HepG2 (cell line): ENCODE results near the gene RPS2. TPM values are rescaled to one million over a fixed set of nuclear protein-coding genes. Genes with fewer than 3 reads are reported as not detected.

Experiments
- BHLHE40 ChIP-seq: IDR thresholded peaks from 2 replicates; pipeline ENCODE4 v1.6.1; 2011; ENCODE audit warnings: low read length, improper control_type of control experiment
- CBX5 ChIP-seq: sonication (generic); formaldehyde crosslinking; IDR thresholded peaks from 2 replicates; pipeline ENCODE4 v1.4.0; 2020; ENCODE audit warnings: missing genetic modification reagents, borderline replicate concordance
- CHD4 ChIP-seq: fragments of 200-600 bp; sonication (generic); IDR thresholded peaks from 2 replicates; pipeline ENCODE4 v1.7.0; 2017; ENCODE audit warnings: mild to moderate bottlenecking, low read length, borderline replicate concordance
- DNMT1 ChIP-seq: sonication (generic); formaldehyde crosslinking; IDR thresholded peaks from 2 replicates; pipeline ENCODE4 v1.5.1; 2020; ENCODE audit warnings: mild to moderate bottlenecking, missing genetic modification reagents
- KAT8 ChIP-seq: IDR thresholded peaks from 2 replicates; pipeline ENCODE4 v1.6.1; 2016; ENCODE audit warnings: missing genetic modification reagents, missing compliant biosample characterization
- LBX2 ChIP-seq: sonication (generic); formaldehyde crosslinking; IDR thresholded peaks from 2 replicates; pipeline ENCODE4 v1.5.0; 2020; ENCODE audit warnings: missing genetic modification reagents, mild to moderate bottlenecking, borderline replicate concordance
- MATR3 ChIP-seq: sonication (generic); formaldehyde crosslinking; IDR thresholded peaks from 2 replicates; pipeline ENCODE4 v1.4.0; 2020; ENCODE audit warnings: missing genetic modification reagents
- MBD4 ChIP-seq: IDR thresholded peaks from 2 replicates; pipeline ENCODE4 v1.6.1; 2012; ENCODE audit warnings: low read length, inconsistent platforms, borderline replicate concordance
- MIER2 ChIP-seq: IDR thresholded peaks from 2 replicates; pipeline ENCODE4 v1.6.1; 2016; ENCODE audit warnings: missing biosample characterization, missing genetic modification reagents
- PTBP1 ChIP-seq: fragments of 200-400 bp; formaldehyde crosslinking; IDR thresholded peaks from 2 replicates; pipeline ENCODE4 v1.6.1; 2018; ENCODE audit warnings: low read length, low read depth; ENCODE audit not compliant: poor library complexity, severe bottlenecking
- RXRA ChIP-seq: sonication (generic); formaldehyde crosslinking; IDR thresholded peaks from 2 replicates; pipeline ENCODE4 v1.5.1; 2020; ENCODE audit warnings: missing genetic modification reagents
- ZNF180 ChIP-seq: sonication (generic); formaldehyde crosslinking; IDR thresholded peaks from 2 replicates; pipeline ENCODE4 v1.4.0; 2020; ENCODE audit warnings: low read depth, missing genetic modification reagents, borderline replicate concordance
- ZNF263 ChIP-seq: sonication (generic); formaldehyde crosslinking; IDR thresholded peaks from 2 replicates; pipeline ENCODE4 v1.4.0; 2020; ENCODE audit warnings: missing genetic modification reagents
- ZNF501 ChIP-seq: sonication (generic); formaldehyde crosslinking; IDR thresholded peaks from 2 replicates; pipeline ENCODE4 v1.5.1; 2020; ENCODE audit warnings: mild to moderate bottlenecking, moderate library complexity, missing genetic modification reagents
- ZSCAN22 ChIP-seq: sonication (generic); formaldehyde crosslinking; IDR thresholded peaks from 2 replicates; pipeline ENCODE4 v1.4.0; 2020; ENCODE audit warnings: mild to moderate bottlenecking, missing genetic modification reagents
- polyA plus RNA-seq, 8 experiments: library from polyadenylated mRNA; depleted of rRNA in 3 of 8; stranded (reverse) in 7 of 8; unstranded in 1 of 8; fragments of >200 nt; fragmentation: Illumina TruSeq in 4 of 8; extraction: Trizol in 4 of 8; gene quantifications; 2 replicates each; pipeline versions ENCODE4 v1.2.1 to v1.2.3, GENCODE V29; 2011 to 2016; ENCODE audit warnings: low read depth in 4 of 8, missing spikeins in 1 of 8, mixed read lengths in 1 of 8; ENCODE audit not compliant: insufficient read depth in 1 of 8
- total RNA-seq, 5 experiments: library from RNA; depleted of rRNA; stranded (reverse); fragments of >200 nt; fragmentation: Illumina TruSeq; extraction: Trizol; gene quantifications; 2 replicates each; pipeline ENCODE4 v1.2.3, GENCODE V29; 2016; ENCODE audit warnings: low read depth in 1 of 5
- TF ChIP-seq, protein P1 (sequence below): sonication (generic); formaldehyde crosslinking; IDR thresholded peaks from 2 replicates; pipeline ENCODE4 v1.4.0; 2020; ENCODE audit warnings: missing genetic modification reagents
- TF ChIP-seq, protein P2 (sequence below): sonication (generic); formaldehyde crosslinking; IDR thresholded peaks from 2 replicates; pipeline ENCODE4 v1.8.1; 2023; ENCODE audit warnings: mild to moderate bottlenecking, missing genetic modification reagents
- TF ChIP-seq, protein P3 (sequence below): sonication (generic); formaldehyde crosslinking; IDR thresholded peaks from 2 replicates; pipeline ENCODE4 v1.4.0; 2020; ENCODE audit warnings: low read depth, missing genetic modification reagents

RPS2 gene
- total and polyA plus RNA-seq, 2 of the 13 experiments (the other 11 are each of a cell fraction or from before 2014, with no cell fraction given): 1,908 to 4,514 TPM

- TF ChIP-seq, protein P1, sequence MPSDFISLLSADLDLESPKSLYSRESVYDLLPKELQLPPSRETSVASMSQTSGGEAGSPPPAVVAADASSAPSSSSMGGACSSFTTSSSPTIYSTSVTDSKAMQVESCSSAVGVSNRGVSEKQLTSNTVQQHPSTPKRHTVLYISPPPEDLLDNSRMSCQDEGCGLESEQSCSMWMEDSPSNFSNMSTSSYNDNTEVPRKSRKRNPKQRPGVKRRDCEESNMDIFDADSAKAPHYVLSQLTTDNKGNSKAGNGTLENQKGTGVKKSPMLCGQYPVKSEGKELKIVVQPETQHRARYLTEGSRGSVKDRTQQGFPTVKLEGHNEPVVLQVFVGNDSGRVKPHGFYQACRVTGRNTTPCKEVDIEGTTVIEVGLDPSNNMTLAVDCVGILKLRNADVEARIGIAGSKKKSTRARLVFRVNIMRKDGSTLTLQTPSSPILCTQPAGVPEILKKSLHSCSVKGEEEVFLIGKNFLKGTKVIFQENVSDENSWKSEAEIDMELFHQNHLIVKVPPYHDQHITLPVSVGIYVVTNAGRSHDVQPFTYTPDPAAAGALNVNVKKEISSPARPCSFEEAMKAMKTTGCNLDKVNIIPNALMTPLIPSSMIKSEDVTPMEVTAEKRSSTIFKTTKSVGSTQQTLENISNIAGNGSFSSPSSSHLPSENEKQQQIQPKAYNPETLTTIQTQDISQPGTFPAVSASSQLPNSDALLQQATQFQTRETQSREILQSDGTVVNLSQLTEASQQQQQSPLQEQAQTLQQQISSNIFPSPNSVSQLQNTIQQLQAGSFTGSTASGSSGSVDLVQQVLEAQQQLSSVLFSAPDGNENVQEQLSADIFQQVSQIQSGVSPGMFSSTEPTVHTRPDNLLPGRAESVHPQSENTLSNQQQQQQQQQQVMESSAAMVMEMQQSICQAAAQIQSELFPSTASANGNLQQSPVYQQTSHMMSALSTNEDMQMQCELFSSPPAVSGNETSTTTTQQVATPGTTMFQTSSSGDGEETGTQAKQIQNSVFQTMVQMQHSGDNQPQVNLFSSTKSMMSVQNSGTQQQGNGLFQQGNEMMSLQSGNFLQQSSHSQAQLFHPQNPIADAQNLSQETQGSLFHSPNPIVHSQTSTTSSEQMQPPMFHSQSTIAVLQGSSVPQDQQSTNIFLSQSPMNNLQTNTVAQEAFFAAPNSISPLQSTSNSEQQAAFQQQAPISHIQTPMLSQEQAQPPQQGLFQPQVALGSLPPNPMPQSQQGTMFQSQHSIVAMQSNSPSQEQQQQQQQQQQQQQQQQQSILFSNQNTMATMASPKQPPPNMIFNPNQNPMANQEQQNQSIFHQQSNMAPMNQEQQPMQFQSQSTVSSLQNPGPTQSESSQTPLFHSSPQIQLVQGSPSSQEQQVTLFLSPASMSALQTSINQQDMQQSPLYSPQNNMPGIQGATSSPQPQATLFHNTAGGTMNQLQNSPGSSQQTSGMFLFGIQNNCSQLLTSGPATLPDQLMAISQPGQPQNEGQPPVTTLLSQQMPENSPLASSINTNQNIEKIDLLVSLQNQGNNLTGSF (CRISPR knock-in tag): peak; percentile 49
- peak; percentile 83 for TF ChIP-seq ZNF501
- peak; percentile 69 for TF ChIP-seq KAT8 (CRISPR knock-in tag)
- no peak for TF ChIP-seq MBD4
- TF ChIP-seq, protein P2, sequence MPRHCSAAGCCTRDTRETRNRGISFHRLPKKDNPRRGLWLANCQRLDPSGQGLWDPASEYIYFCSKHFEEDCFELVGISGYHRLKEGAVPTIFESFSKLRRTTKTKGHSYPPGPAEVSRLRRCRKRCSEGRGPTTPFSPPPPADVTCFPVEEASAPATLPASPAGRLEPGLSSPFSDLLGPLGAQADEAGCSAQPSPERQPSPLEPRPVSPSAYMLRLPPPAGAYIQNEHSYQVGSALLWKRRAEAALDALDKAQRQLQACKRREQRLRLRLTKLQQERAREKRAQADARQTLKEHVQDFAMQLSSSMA: 0 out of 2 replicates have a peak, but pooled peaks have one; percentile 74
- peak; percentile 13; the same call in 1 of the 2 replicates for TF ChIP-seq ZNF180 (CRISPR knock-in tag)
- TF ChIP-seq, protein P3, sequence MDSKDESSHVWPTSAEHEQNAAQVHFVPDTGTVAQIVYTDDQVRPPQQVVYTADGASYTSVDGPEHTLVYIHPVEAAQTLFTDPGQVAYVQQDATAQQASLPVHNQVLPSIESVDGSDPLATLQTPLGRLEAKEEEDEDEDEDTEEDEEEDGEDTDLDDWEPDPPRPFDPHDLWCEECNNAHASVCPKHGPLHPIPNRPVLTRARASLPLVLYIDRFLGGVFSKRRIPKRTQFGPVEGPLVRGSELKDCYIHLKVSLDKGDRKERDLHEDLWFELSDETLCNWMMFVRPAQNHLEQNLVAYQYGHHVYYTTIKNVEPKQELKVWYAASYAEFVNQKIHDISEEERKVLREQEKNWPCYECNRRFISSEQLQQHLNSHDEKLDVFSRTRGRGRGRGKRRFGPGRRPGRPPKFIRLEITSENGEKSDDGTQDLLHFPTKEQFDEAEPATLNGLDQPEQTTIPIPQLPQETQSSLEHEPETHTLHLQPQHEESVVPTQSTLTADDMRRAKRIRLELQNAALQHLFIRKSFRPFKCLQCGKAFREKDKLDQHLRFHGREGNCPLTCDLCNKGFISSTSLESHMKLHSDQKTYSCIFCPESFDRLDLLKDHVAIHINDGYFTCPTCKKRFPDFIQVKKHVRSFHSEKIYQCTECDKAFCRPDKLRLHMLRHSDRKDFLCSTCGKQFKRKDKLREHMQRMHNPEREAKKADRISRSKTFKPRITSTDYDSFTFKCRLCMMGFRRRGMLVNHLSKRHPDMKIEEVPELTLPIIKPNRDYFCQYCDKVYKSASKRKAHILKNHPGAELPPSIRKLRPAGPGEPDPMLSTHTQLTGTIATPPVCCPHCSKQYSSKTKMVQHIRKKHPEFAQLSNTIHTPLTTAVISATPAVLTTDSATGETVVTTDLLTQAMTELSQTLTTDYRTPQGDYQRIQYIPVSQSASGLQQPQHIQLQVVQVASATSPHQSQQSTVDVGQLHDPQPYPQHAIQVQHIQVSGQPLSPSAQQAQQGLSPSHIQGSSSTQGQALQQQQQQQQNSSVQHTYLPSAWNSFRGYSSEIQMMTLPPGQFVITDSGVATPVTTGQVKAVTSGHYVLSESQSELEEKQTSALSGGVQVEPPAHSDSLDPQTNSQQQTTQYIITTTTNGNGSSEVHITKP (CRISPR knock-in tag): peak; percentile 51; the same call in 1 of the 2 replicates
- no peak for TF ChIP-seq MATR3 (CRISPR knock-in tag)
- TF ChIP-seq BHLHE40: peak; percentile 81
- TF ChIP-seq DNMT1 (CRISPR knock-in tag): no peak
- TF ChIP-seq RXRA (CRISPR knock-in tag): peak; percentile 79
- peak; percentile 36; the same call in 1 of the 2 replicates for TF ChIP-seq MIER2 (CRISPR knock-in tag)
- TF ChIP-seq PTBP1: peak; percentile 22
- no peak for TF ChIP-seq LBX2 (CRISPR knock-in tag)
- no peak; the same call in 1 of the 2 replicates for TF ChIP-seq ZNF263 (CRISPR knock-in tag)
- 0 out of 2 replicates have a peak, but pooled peaks have one; percentile 59 for TF ChIP-seq CHD4
- no peak for TF ChIP-seq ZSCAN22 (CRISPR knock-in tag)
- peak; percentile 39; the same call in 1 of the 2 replicates for TF ChIP-seq CBX5 (CRISPR knock-in tag)
These were observed 24.1 kb downstream of the RPS2 start (continued) for GRCh38 chr16:1940273-1941161.
